GM12801 (cell line): ENCODE measurements around the gene SIRT2.

Experiments
- TF ChIP-seq, protein P1 (sequence below): IDR thresholded peaks from one replicate; pipeline ENCODE4 v1.5.1; 2011; ENCODE audit warnings: control low read depth; ENCODE audit not compliant: insufficient read length; ENCODE audit errors: extremely low read depth

Gene SIRT2

GRCh38 chr19:38843175-38843758 is 56.2 kb downstream of the SIRT2 start:
- TF ChIP-seq, protein P1, sequence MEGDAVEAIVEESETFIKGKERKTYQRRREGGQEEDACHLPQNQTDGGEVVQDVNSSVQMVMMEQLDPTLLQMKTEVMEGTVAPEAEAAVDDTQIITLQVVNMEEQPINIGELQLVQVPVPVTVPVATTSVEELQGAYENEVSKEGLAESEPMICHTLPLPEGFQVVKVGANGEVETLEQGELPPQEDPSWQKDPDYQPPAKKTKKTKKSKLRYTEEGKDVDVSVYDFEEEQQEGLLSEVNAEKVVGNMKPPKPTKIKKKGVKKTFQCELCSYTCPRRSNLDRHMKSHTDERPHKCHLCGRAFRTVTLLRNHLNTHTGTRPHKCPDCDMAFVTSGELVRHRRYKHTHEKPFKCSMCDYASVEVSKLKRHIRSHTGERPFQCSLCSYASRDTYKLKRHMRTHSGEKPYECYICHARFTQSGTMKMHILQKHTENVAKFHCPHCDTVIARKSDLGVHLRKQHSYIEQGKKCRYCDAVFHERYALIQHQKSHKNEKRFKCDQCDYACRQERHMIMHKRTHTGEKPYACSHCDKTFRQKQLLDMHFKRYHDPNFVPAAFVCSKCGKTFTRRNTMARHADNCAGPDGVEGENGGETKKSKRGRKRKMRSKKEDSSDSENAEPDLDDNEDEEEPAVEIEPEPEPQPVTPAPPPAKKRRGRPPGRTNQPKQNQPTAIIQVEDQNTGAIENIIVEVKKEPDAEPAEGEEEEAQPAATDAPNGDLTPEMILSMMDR = no peak

DNA sequence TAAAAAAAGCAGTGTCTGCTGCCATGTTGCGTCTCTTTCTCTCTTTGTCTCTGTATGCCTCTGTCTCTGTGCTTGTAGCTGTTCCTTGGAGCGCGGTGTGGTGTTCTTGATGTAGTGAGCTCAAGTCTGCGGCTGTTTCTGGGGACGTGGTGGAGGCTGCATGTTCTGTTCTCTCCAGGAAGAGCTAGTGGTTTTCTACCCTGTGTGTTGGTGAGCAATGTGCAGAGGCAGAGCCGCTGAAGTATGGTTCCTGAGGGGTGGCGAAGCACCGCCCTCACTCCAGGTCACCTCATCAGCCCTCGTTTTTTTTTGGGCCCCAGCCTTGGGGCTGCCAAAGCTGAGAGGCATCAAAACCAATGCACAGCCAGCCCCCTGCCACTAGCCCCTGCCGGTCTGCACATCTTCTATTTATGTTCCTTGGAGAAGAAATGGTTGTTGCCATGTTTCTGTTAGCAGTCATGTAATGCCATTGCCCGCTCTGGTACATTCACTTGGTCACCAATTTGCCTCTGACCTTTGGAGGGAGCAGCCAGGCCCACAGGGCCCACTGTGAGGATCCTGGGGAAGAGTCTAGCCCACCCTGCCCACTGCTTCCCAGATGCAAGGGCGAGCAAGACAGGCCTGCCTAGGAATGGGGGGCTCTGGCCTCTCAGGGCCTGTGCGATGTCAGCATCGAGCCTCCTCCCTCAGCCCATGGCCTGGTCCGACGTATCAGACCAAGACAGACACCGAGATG is 56.8 kb downstream of the SIRT2 start:
- TF ChIP-seq, protein P1 = no peak

DNA sequence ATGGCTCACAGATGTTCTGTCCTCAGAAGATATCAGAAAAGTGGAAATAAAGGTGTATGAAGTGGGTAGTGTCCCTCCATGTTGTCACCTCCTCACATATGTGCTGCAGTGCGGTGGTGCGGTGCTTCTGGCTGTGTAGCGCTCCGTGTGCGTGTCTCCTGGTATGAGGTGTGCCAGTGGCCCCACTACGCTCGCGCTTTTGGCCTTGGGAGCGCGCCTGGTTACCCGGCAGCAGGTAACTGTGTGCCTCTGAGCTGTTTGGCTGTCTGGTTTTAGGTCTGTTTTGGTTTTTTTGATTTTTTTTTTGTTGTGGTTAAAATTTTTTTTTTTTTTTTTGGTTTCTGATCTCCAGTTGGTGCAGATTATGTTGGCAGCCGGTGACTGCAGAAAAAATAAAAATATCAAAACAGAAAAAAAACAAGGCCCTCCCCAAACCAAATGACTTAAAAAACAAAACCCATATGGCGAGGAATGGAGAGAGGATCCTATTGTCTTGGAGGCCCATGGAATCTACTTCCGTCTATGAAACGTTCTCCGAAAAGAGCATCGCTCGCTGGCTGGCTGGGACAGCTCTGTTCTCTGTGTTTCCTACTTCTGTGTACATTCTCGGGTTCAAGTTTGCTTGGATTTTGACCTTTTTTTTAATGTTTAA is 57.5 kb downstream of the SIRT2 start:
- TF ChIP-seq, protein P1 = no peak

DNA sequence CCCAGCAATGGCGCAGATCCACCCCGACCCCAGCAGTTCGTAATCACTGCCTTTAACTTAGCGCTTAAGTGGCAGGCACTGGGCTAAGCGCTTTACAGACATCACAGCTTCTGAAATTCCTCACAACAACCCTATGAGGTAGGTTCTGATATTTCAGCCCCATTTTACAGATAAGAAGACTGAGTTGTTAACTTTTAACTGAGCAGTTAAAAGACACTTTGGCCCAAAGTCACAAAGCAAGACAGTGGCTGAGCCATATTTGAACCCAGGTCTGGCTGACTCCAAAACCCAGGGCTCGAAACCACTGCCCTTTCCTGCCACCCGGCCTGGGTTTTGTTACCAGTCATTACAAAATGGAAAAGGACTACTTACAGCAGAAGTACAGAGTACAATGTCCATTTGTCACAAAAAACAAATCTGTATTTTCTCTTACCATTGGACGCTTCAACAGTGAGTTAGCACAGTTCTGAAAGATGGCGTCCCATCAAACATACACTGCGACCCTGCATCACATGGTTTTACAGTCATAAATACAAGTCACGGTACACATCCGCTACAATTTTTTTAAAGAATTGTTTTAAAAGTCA is 58.1 kb downstream of the SIRT2 start:
- TF ChIP-seq, protein P1 = no peak

GRCh38 chr19:38840583-38840968 is 58.8 kb downstream of the SIRT2 start:
- TF ChIP-seq, protein P1 = no peak

GRCh38 chr19:38839816-38840582 is 59.4 kb downstream of the SIRT2 start:
- TF ChIP-seq, protein P1 = no peak
